ENCODE measurements around the gene AOC3.

DNA sequence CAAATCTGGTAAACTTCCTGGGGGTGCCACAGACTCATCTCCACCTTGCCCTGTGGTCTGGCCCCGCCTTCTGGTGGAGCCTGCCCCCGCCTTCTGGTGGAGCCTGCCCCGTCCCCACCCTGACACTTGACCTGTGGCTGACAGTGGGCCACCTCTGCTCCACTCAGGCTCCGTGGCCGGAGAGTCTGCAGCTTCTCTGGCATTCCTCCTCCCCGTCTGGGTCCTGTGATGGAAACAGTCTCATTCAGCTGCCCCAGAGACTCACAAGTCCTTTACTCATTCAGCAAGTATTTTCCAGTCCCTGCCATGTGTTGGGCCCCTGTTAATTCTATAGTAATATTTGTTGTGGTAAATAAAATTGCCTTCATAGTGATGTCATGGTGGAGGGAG is 28.6 kb downstream of the AOC3 start:
- TF ChIP-seq TAF1 (IDR thresholded peaks at IDR 0.05; ENCODE audit: low read depth, low read length) (no peak), SPI1 (IDR thresholded peaks at IDR 0.05; ENCODE audit: low read depth, low read length) (no peak), POLR2A (IDR thresholded peaks at IDR 0.05; ENCODE audit: low read depth, low read length) (no peak), POLR2AphosphoS5 (IDR thresholded peaks at IDR 0.05; ENCODE audit: low read depth, low read length) (no peak), POU2F2 (IDR thresholded peaks at IDR 0.05; ENCODE audit: low read depth, low read length) (no peak)
